ENCODE data around the gene MCCD1. TPM values are rescaled to one million over a fixed set of nuclear protein-coding genes. Genes with fewer than 3 reads are reported as not detected.

MCCD1 gene
- total and polyA plus RNA-seq, 2 of the 13 experiments (the other 11 are each of a cell fraction or from before 2014, with no cell fraction given) = 0.15 TPM; not detected in 1

DNA sequence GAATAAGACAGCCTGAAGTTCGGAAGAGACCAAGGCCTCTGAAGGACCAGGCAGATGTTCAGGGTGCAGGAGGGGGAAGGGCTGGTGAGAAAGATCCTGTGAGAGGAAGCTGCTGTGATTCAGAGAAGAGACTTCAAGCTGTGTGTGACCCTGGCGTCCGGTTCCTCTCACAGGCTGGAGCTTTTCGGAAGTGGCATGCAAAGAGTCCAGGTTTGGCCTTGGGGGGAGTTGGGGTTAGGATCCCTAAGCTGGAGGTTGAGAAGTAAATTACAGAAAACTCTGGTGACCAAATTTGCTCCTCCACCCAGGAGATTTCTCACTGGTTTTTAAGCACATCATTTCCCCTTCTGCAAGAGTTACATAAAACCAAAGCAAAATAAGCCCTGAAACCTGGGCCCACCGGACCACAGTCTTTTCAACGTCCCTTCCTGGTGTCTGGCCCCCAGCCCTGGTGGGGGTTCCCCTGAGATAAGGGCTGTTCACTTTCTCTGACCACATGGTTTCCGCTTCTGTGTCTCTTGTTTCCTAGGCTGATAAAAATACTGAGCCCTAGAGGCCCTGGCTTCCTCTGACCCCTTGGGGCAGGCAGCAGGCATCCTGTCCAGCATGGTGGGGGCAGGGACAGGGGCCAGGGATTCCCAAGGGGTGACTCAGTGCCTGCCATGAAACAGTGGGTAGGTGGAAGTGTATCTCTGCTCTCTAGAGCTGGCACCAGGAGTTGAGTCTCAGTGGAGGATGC lies 31.4 kb downstream of the MCCD1 start (continued):
- TF ChIP-seq KLF12 (CRISPR knock-in tag; IDR thresholded peaks at IDR 0.05; ENCODE audit: borderline replicate concordance) = no peak
- no peak for TF ChIP-seq MIER3 (CRISPR knock-in tag; IDR thresholded peaks at IDR 0.05; ENCODE audit: borderline replicate concordance)
- no peak for TF ChIP-seq ISX (CRISPR knock-in tag; conservative IDR thresholded peaks at IDR 0.05)
- no peak for TF ChIP-seq ZNF264 (CRISPR knock-in tag; IDR thresholded peaks at IDR 0.05)
- TF ChIP-seq, protein P1, sequence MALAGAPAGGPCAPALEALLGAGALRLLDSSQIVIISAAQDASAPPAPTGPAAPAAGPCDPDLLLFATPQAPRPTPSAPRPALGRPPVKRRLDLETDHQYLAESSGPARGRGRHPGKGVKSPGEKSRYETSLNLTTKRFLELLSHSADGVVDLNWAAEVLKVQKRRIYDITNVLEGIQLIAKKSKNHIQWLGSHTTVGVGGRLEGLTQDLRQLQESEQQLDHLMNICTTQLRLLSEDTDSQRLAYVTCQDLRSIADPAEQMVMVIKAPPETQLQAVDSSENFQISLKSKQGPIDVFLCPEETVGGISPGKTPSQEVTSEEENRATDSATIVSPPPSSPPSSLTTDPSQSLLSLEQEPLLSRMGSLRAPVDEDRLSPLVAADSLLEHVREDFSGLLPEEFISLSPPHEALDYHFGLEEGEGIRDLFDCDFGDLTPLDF (CRISPR knock-in tag; IDR thresholded peaks at IDR 0.05) = no peak
- TF ChIP-seq CSRNP2 (CRISPR knock-in tag; conservative IDR thresholded peaks at IDR 0.05; ENCODE audit: low read depth) = no peak
- TF ChIP-seq CCDC6 (CRISPR knock-in tag; IDR thresholded peaks at IDR 0.05) = no peak
- TF ChIP-seq ZNF629 (CRISPR knock-in tag; conservative IDR thresholded peaks at IDR 0.05) = no peak
- TF ChIP-seq ZNF614 (CRISPR knock-in tag; IDR thresholded peaks at IDR 0.05; ENCODE audit: borderline replicate concordance) = no peak
- no peak for TF ChIP-seq ZNF644 (CRISPR knock-in tag; IDR thresholded peaks at IDR 0.05; ENCODE audit: low read depth)
- TF ChIP-seq CBX1 (IDR thresholded peaks at IDR 0.05; ENCODE audit: low read depth) = no peak
- TF ChIP-seq, protein P2, sequence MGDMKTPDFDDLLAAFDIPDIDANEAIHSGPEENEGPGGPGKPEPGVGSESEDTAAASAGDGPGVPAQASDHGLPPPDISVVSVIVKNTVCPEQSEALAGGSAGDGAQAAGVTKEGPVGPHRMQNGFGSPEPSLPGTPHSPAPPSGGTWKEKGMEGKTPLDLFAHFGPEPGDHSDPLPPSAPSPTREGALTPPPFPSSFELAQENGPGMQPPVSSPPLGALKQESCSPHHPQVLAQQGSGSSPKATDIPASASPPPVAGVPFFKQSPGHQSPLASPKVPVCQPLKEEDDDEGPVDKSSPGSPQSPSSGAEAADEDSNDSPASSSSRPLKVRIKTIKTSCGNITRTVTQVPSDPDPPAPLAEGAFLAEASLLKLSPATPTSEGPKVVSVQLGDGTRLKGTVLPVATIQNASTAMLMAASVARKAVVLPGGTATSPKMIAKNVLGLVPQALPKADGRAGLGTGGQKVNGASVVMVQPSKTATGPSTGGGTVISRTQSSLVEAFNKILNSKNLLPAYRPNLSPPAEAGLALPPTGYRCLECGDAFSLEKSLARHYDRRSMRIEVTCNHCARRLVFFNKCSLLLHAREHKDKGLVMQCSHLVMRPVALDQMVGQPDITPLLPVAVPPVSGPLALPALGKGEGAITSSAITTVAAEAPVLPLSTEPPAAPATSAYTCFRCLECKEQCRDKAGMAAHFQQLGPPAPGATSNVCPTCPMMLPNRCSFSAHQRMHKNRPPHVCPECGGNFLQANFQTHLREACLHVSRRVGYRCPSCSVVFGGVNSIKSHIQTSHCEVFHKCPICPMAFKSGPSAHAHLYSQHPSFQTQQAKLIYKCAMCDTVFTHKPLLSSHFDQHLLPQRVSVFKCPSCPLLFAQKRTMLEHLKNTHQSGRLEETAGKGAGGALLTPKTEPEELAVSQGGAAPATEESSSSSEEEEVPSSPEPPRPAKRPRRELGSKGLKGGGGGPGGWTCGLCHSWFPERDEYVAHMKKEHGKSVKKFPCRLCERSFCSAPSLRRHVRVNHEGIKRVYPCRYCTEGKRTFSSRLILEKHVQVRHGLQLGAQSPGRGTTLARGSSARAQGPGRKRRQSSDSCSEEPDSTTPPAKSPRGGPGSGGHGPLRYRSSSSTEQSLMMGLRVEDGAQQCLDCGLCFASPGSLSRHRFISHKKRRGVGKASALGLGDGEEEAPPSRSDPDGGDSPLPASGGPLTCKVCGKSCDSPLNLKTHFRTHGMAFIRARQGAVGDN (CRISPR knock-in tag; IDR thresholded peaks at IDR 0.05) = peak; percentile 37
- no peak for TF ChIP-seq ZNF121 (CRISPR knock-in tag; IDR thresholded peaks at IDR 0.05)
- TF ChIP-seq FOSL2 (CRISPR knock-in tag; IDR thresholded peaks at IDR 0.05) = peak; percentile 90
- TF ChIP-seq, protein P3, sequence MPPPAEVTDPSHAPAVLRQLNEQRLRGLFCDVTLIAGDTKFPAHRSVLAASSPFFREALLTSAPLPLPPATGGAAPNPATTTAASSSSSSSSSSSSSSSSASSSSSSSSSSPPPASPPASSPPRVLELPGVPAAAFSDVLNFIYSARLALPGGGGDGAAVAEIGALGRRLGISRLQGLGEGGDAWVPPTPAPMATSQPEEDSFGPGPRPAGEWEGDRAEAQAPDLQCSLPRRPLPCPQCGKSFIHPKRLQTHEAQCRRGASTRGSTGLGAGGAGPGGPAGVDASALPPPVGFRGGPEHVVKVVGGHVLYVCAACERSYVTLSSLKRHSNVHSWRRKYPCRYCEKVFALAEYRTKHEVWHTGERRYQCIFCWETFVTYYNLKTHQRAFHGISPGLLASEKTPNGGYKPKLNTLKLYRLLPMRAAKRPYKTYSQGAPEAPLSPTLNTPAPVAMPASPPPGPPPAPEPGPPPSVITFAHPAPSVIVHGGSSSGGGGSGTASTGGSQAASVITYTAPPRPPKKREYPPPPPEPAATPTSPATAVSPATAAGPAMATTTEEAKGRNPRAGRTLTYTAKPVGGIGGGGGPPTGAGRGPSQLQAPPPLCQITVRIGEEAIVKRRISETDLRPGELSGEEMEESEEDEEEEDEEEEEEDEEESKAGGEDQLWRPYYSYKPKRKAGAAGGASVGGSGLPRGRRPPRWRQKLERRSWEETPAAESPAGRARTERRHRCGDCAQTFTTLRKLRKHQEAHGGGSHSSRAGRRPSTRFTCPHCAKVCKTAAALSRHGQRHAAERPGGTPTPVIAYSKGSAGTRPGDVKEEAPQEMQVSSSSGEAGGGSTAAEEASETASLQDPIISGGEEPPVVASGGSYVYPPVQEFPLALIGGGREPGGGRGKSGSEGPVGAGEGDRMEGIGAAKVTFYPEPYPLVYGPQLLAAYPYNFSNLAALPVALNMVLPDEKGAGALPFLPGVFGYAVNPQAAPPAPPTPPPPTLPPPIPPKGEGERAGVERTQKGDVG (CRISPR knock-in tag; IDR thresholded peaks at IDR 0.05; ENCODE audit: borderline replicate concordance) = no peak
- TF ChIP-seq, protein P4, sequence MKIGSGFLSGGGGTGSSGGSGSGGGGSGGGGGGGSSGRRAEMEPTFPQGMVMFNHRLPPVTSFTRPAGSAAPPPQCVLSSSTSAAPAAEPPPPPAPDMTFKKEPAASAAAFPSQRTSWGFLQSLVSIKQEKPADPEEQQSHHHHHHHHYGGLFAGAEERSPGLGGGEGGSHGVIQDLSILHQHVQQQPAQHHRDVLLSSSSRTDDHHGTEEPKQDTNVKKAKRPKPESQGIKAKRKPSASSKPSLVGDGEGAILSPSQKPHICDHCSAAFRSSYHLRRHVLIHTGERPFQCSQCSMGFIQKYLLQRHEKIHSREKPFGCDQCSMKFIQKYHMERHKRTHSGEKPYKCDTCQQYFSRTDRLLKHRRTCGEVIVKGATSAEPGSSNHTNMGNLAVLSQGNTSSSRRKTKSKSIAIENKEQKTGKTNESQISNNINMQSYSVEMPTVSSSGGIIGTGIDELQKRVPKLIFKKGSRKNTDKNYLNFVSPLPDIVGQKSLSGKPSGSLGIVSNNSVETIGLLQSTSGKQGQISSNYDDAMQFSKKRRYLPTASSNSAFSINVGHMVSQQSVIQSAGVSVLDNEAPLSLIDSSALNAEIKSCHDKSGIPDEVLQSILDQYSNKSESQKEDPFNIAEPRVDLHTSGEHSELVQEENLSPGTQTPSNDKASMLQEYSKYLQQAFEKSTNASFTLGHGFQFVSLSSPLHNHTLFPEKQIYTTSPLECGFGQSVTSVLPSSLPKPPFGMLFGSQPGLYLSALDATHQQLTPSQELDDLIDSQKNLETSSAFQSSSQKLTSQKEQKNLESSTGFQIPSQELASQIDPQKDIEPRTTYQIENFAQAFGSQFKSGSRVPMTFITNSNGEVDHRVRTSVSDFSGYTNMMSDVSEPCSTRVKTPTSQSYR (CRISPR knock-in tag; IDR thresholded peaks at IDR 0.05; ENCODE audit: borderline replicate concordance) = peak; percentile 73

All from HepG2 (cell line).